ENCODE data around the gene ARRDC4.

Gene ARRDC4

DNA sequence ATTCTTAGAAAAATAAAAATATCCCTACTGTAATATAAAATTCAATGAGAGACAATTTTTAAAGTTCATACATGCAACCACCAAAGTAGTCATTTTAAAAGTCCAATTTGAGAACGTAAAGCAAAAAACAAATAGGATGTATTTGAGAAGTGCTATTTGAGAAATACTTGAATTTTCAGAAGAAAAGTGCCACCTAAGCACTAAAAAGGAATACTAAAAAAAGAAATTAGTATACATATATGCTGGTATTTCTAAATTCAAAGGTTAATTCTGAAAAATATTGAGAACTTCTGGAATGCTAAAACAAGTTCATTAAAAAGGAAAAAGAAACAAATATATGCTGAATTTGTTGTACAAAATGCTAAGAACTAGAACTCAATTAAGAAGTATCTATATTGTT, 29.2 kb upstream of the ARRDC4 start:
- H3K4me3 ChIP-seq (ENCODE audit: low read depth, low read length), result no peak overlapping the region
- TF ChIP-seq CTCF (conservative IDR thresholded peaks at IDR 0.05; ENCODE audit: low read depth, low read length), result no peak
- DNase-seq (ENCODE audit: low read depth), result no peak

DNA sequence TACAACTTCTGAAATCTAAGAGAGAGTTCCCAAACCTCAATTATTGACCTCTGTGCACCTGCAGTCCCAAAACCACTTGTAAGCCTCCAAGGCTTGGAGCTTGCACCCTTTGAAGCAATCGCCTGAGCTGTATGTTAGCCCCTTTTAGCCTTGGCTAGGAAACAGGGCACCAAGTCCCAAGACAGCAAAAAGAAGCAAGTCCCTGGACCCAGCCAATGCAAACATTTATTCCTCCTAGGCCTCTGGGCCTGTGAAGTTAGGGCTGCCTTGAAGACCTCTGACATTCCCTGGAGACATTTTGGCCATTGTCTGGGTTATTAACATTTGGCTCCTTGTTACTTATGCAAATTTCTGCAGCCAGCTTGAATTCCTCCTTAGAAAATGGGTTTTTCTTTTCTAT, 26.9 kb upstream of the ARRDC4 start:
- DNase-seq (ENCODE audit: low read depth), result no peak
- no peak for TF ChIP-seq CTCF (conservative IDR thresholded peaks at IDR 0.05; ENCODE audit: low read depth, low read length)
- H3K4me3 ChIP-seq (ENCODE audit: low read depth, low read length), result no peak overlapping the region

- no peak overlapping the region for H3K4me3 ChIP-seq (ENCODE audit: low read depth, low read length)
- TF ChIP-seq CTCF (conservative IDR thresholded peaks at IDR 0.05; ENCODE audit: low read depth, low read length), result no peak
- no peak for DNase-seq (ENCODE audit: low read depth)
These were observed 19.5 kb upstream of the ARRDC4 start for GRCh38 chr15:97940993-97941392.

GRCh38 chr15:97941572-97941971, 18.9 kb upstream of the ARRDC4 start:
- TF ChIP-seq CTCF (conservative IDR thresholded peaks at IDR 0.05; ENCODE audit: low read depth, low read length), result no peak
- DNase-seq (ENCODE audit: low read depth), result no peak
- H3K4me3 ChIP-seq (ENCODE audit: low read depth, low read length), result no peak overlapping the region

DNA sequence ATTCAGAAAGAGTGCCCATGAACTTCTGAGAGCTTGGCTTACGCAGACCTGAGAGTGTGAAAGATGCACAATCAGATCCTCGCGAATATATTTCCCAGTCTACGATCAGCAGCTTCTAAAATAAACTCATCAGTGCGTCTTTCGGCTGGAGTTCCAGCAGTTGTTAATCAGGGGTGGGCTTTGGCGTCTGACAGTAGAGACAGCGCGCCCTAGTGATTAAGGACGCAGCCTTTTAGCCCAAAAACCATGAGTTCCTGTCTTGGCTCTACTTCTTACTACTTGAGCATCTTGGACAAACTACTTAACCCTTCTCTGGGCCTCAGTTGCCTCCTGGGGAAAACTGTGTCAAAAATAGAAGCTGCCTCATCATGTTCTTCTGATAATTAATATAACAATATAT, 15.8 kb upstream of the ARRDC4 start:
- DNase-seq (ENCODE audit: low read depth), result no peak
- no peak overlapping the region for H3K4me3 ChIP-seq (ENCODE audit: low read depth, low read length)
- TF ChIP-seq CTCF (conservative IDR thresholded peaks at IDR 0.05; ENCODE audit: low read depth, low read length), result no peak

DNA sequence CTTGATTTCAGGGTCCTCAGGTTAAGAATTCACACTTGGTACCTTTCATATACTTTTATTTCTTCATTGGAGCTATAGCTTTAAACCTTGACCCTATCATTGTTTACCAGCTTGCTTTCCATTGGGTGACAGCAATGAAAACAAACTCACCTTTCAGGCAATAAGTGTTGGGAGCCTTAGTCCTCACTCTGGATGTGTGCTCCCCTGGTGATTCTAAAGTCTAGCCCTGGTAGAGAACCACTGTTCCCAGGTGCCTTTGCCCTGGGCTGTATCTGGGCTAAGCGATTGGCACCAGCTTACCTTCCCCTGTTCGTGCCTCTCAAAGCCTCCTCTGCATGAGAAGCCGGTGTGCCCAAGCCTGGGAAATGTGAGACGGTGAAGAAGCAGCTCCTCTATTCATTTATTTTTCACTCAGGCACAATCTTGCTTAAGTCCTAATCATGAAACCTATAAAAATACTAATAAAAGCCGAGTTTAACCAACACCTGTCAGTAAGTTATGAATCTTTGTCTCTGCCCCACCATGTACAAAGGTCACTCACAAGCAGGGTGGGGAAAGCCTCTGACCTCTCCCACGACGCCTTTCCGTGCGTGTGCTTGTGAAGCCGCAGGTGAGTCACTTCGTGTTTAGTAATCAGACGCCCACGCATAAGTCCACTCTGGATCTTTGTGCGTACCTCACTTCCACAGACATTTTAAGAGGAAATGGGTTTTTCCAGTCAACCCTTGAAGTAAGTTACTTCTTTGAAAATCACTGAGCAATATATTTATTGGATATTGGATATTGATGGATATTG, 12.8 kb upstream of the ARRDC4 start:
- DNase-seq (ENCODE audit: low read depth), result no peak
- no peak for TF ChIP-seq CTCF (conservative IDR thresholded peaks at IDR 0.05; ENCODE audit: low read depth, low read length)

GRCh38 chr15:97953254-97953653, 7.2 kb upstream of the ARRDC4 start:
- DNase-seq (ENCODE audit: low read depth), result no peak
- no peak overlapping the region for H3K4me3 ChIP-seq (ENCODE audit: low read depth, low read length)
- no peak for TF ChIP-seq CTCF (conservative IDR thresholded peaks at IDR 0.05; ENCODE audit: low read depth, low read length)

More for the DNA sequence above, 12.8 kb upstream of the ARRDC4 start:
- no peak overlapping the region for H3K4me3 ChIP-seq (ENCODE audit: low read depth, low read length)
